ENCODE measurements around the gene RPL41. TPM values are rescaled to one million over a fixed set of nuclear protein-coding genes. Genes with fewer than 3 reads are reported as not detected.

RPL41 gene
- total RNA-seq, 1 experiment from 2014 or later, result 3,051 TPM

- POLR2A ChIA-PET, result interaction anchor here (0.5 to 2.4 kb wide), 13 partner anchors 10 to 131 kb away, joined by 3 to 48 read pairs (median 4); partner anchors contain the start of genes ERBB3, ESYT1, RAB5B and RPL41
- Mint-ChIP-seq H3K4me1 (ENCODE audit: low read depth, unreplicated experiment) (peaks cover 9% of the 10 kb centered on the region), H3K27me3 (ENCODE audit: insufficient read depth, unreplicated experiment) (no peaks in the 10 kb centered on the region), H3K36me3 (ENCODE audit: insufficient read depth, unreplicated experiment) (peaks cover 85% of the 10 kb centered on the region), H3K4me3 (ENCODE audit: unreplicated experiment) (peak overlapping the region; percentile 98), H3K9me3 (ENCODE audit: unreplicated experiment) (no peaks in the 10 kb centered on the region), H3K27ac (ENCODE audit: unreplicated experiment) (peak overlapping the region; percentile 99)
- peak overlapping the region; percentile 68 for H3K4me3 ChIP-seq (ENCODE audit: low read depth, low read length)
- TF ChIP-seq CTCF (IDR thresholded peaks at IDR 0.05; ENCODE audit: insufficient read depth in 1 of 2, low read depth in 1 of 2, low read length in 1 of 2, severe bottlenecking in 1 of 2, unreplicated experiment in 1 of 2), result no peak
- no peaks in the 10 kb centered on the region; the same call in 1 of the 2 replicates for H3K36me3 ChIP-seq (ENCODE audit: control insufficient read depth, insufficient read depth, low read length)
- intact Hi-C loops (cut with micrococcal nuclease; ENCODE audit: unreplicated experiment), result loop anchor here (1.0 kb wide), 5 partner anchors 11 to 132 kb away; partner anchors contain the start of gene RPL41
- BruUV-seq (replicated peaks), result no TSS peak
- peak in 1 of 2 experiments; percentile 43 for DNase-seq
- no peaks in the 10 kb centered on the region for H3K9me3 ChIP-seq
- H3K4me1 ChIP-seq, result peaks cover 15% of the 10 kb centered on the region
- no peaks in the 10 kb centered on the region; the same call in 1 of the 2 replicates for H3K27me3 ChIP-seq (replicated peaks; ENCODE audit: control insufficient read depth, insufficient read depth, low read length)
- CTCF ChIA-PET, result interaction anchor here (0.5 to 2.4 kb wide), 10 partner anchors 14 to 367 kb away, joined by 3 to 24 read pairs (median 6); partner anchors contain the start of genes ORMDL2, RAB5B, SARNP and SMARCC2
These were observed 11.4 kb upstream of the RPL41 start for GRCh38 chr12:56104815-56105608.

DNA sequence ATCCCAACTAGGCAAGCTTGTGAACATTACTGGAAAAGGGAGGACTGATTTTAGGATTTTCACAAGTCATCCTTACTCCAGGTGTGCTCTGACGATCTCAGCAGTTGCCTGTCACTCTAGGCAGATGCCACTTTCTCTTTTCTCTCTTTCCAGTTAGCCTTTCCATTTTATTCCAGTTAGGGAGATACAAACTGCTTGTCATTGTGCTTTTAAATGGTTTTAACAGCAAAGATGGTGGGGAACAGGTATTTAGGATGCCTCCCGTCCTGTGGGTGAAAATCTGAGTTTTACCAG is 10.9 kb upstream of the RPL41 start:
- peak overlapping the region; percentile 98 for H3K4me3 Mint-ChIP-seq (ENCODE audit: unreplicated experiment)
- no peaks in the 10 kb centered on the region; the same call in 1 of the 2 replicates for H3K27me3 ChIP-seq (replicated peaks; ENCODE audit: control insufficient read depth, insufficient read depth, low read length)
- H3K27me3 Mint-ChIP-seq (ENCODE audit: insufficient read depth, unreplicated experiment), result no peaks in the 10 kb centered on the region
- peak overlapping the region; percentile 99 for H3K27ac Mint-ChIP-seq (ENCODE audit: unreplicated experiment)
- peaks cover 15% of the 10 kb centered on the region for H3K4me1 ChIP-seq
- POLR2A ChIA-PET, result interaction anchor here (0.9 to 1.5 kb wide), 3 partner anchors 12 to 98 kb away, joined by 3 read pairs; partner anchors contain the start of gene ZC3H10
- peaks cover 1% of the 10 kb centered on the region for H3K36me3 ChIP-seq (ENCODE audit: control insufficient read depth, insufficient read depth, low read length)
- peaks cover 9% of the 10 kb centered on the region for H3K4me1 Mint-ChIP-seq (ENCODE audit: low read depth, unreplicated experiment)
- CTCF ChIA-PET, result interaction anchor here (0.5 to 2.4 kb wide), 4 partner anchors 13 to 26 kb away, joined by 3 to 24 read pairs (median 14); partner anchors contain the start of gene ZC3H10
- peak overlapping the region; percentile 68 for H3K4me3 ChIP-seq (ENCODE audit: low read depth, low read length)
- intact Hi-C loops (cut with micrococcal nuclease; ENCODE audit: unreplicated experiment), result no loop called here
- no peak for TF ChIP-seq CTCF (IDR thresholded peaks at IDR 0.05; ENCODE audit: insufficient read depth in 1 of 2, low read depth in 1 of 2, low read length in 1 of 2, severe bottlenecking in 1 of 2, unreplicated experiment in 1 of 2)
- no peaks in the 10 kb centered on the region for H3K9me3 ChIP-seq
- no TSS peak for BruUV-seq (replicated peaks)
- H3K9me3 Mint-ChIP-seq (ENCODE audit: unreplicated experiment), result no peaks in the 10 kb centered on the region
- DNase-seq, result no peak
- H3K36me3 Mint-ChIP-seq (ENCODE audit: insufficient read depth, unreplicated experiment), result peaks cover 85% of the 10 kb centered on the region

DNA sequence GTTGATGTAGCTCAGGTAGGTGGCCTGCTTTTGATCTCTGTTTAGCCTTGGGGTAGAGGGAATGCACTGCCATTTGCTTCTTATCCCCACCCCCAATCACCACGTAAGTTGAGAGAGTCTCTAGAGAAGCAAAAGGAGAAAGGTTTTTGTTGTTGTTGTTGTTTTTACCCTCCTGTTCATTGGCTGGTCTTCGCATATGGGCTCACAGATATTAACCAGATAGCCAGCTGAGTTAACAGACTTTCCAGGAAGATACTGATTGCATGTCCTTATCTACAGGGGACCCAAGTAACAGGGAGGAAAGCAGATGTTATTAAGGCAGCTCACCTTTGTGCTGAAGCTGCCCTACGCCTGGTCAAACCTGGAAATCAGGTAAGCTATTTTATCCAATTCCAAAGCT is 9.2 kb upstream of the RPL41 start:
- no peak for DNase-seq
- H3K9me3 ChIP-seq, result no peaks in the 10 kb centered on the region
- no peak for TF ChIP-seq CTCF (IDR thresholded peaks at IDR 0.05; ENCODE audit: insufficient read depth in 1 of 2, low read depth in 1 of 2, low read length in 1 of 2, severe bottlenecking in 1 of 2, unreplicated experiment in 1 of 2)
- CTCF ChIA-PET, result interaction anchor here (0.6 kb wide), 1 partner anchor 11 kb away, joined by 5 read pairs; no protein-coding TSS in a partner anchor
- Mint-ChIP-seq H3K27me3 (ENCODE audit: insufficient read depth, unreplicated experiment) (no peaks in the 10 kb centered on the region), H3K4me3 (ENCODE audit: unreplicated experiment) (no peak overlapping the region), H3K9me3 (ENCODE audit: unreplicated experiment) (no peaks in the 10 kb centered on the region), H3K36me3 (ENCODE audit: insufficient read depth, unreplicated experiment) (peaks cover 84% of the 10 kb centered on the region), H3K4me1 (ENCODE audit: low read depth, unreplicated experiment) (peaks cover 9% of the 10 kb centered on the region), H3K27ac (ENCODE audit: unreplicated experiment) (no peak overlapping the region)
- intact Hi-C loops (cut with micrococcal nuclease; ENCODE audit: unreplicated experiment), result no loop called here
- no TSS peak for BruUV-seq (replicated peaks)
- H3K4me3 ChIP-seq (ENCODE audit: low read depth, low read length), result no peak overlapping the region
- no peaks in the 10 kb centered on the region; the same call in 1 of the 2 replicates for H3K27me3 ChIP-seq (replicated peaks; ENCODE audit: control insufficient read depth, insufficient read depth, low read length)
- POLR2A ChIA-PET, result no interaction called here
- H3K4me1 ChIP-seq, result peaks cover 15% of the 10 kb centered on the region
- peaks cover 1% of the 10 kb centered on the region for H3K36me3 ChIP-seq (ENCODE audit: control insufficient read depth, insufficient read depth, low read length)

Data from Caco-2 (cell line).